ENCODE data around the gene TANC1. TPM values are rescaled to one million over a fixed set of nuclear protein-coding genes. Genes with fewer than 3 reads are reported as not detected.

The TANC1 gene
- total RNA-seq, 1 donor from 2014 or later, result 36.9 TPM

GRCh38 chr2:158934170-158934569 lies 34.3 kb upstream of the TANC1 start:
- H3K27me3 Mint-ChIP-seq (ENCODE audit: unreplicated experiment), result no peaks in the 10 kb centered on the region
- no peaks in the 10 kb centered on the region for H3K9me3 Mint-ChIP-seq (ENCODE audit: unreplicated experiment)
- no peaks in the 10 kb centered on the region for H3K36me3 Mint-ChIP-seq (ENCODE audit: unreplicated experiment)
- H3K4me1 Mint-ChIP-seq (ENCODE audit: unreplicated experiment), result peaks cover 63% of the 10 kb centered on the region
- no peak overlapping the region for H3K4me3 Mint-ChIP-seq (ENCODE audit: unreplicated experiment)
- TF ChIP-seq, protein P1, sequence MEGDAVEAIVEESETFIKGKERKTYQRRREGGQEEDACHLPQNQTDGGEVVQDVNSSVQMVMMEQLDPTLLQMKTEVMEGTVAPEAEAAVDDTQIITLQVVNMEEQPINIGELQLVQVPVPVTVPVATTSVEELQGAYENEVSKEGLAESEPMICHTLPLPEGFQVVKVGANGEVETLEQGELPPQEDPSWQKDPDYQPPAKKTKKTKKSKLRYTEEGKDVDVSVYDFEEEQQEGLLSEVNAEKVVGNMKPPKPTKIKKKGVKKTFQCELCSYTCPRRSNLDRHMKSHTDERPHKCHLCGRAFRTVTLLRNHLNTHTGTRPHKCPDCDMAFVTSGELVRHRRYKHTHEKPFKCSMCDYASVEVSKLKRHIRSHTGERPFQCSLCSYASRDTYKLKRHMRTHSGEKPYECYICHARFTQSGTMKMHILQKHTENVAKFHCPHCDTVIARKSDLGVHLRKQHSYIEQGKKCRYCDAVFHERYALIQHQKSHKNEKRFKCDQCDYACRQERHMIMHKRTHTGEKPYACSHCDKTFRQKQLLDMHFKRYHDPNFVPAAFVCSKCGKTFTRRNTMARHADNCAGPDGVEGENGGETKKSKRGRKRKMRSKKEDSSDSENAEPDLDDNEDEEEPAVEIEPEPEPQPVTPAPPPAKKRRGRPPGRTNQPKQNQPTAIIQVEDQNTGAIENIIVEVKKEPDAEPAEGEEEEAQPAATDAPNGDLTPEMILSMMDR (IDR thresholded peaks at IDR 0.05), result no peak
- H3K27ac Mint-ChIP-seq (ENCODE audit: unreplicated experiment), result peak overlapping the region; percentile 52
- DNase-seq (ENCODE audit: extremely low spot score, unreplicated experiment), result no peak

GRCh38 chr2:158935617-158936016 lies 32.8 kb upstream of the TANC1 start:
- no peaks in the 10 kb centered on the region for H3K36me3 Mint-ChIP-seq (ENCODE audit: unreplicated experiment)
- no peaks in the 10 kb centered on the region for H3K27me3 Mint-ChIP-seq (ENCODE audit: unreplicated experiment)
- no peaks in the 10 kb centered on the region for H3K9me3 Mint-ChIP-seq (ENCODE audit: unreplicated experiment)
- no peak overlapping the region for H3K4me3 Mint-ChIP-seq (ENCODE audit: unreplicated experiment)
- peak overlapping the region; percentile 41 for H3K27ac Mint-ChIP-seq (ENCODE audit: unreplicated experiment)
- no peak for DNase-seq (ENCODE audit: extremely low spot score, unreplicated experiment)
- H3K4me1 Mint-ChIP-seq (ENCODE audit: unreplicated experiment), result peaks cover 63% of the 10 kb centered on the region
- TF ChIP-seq, protein P1 (IDR thresholded peaks at IDR 0.05), result no peak

DNA sequence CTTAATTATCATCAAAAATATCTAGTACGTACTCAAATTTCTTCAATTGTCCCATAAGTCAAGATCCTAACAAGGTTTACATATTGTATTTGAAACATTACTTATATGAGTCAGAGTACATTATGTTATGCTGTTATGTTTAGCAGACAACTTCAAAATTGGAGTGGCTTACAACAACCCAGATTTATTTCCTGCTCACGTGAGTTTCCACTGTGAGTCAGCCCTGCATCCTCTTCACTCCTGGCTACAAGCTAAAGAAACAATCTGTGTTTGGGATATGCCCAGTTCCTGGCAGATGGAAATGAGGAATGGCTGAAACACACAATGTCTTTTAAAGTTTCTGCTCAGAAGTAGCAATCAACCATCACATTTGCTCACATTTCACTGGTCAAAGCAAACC lies 31.5 kb upstream of the TANC1 start:
- Mint-ChIP-seq H3K27me3 (ENCODE audit: unreplicated experiment) (no peaks in the 10 kb centered on the region), H3K9me3 (ENCODE audit: unreplicated experiment) (no peaks in the 10 kb centered on the region), H3K4me1 (ENCODE audit: unreplicated experiment) (peaks cover 51% of the 10 kb centered on the region), H3K36me3 (ENCODE audit: unreplicated experiment) (no peaks in the 10 kb centered on the region), H3K27ac (ENCODE audit: unreplicated experiment) (peak overlapping the region; percentile 89), H3K4me3 (ENCODE audit: unreplicated experiment) (peak overlapping the region; percentile 0)
- TF ChIP-seq, protein P1 (IDR thresholded peaks at IDR 0.05), result no peak
- DNase-seq (ENCODE audit: extremely low spot score, unreplicated experiment), result no peak

DNA sequence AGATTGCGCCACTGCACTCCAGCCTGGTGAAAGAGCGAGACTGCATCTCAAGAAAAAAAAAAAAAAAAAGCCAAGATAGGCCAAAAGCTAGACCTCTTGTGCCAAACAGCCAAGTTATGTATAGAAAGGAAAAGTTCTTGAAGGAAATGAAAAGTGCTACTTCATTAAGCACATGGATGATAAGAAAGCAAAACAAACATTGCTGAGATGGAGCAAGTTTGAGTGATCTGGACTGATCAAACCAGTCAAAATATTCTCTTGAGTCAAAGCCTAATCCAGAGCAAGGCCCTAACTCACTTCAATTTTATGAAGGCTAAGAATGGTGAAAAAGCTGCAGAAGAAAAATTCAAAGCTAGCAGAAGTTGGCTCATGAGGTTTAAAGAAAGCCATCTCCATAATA lies 28.1 kb upstream of the TANC1 start:
- Mint-ChIP-seq H3K27me3 (ENCODE audit: unreplicated experiment) (no peaks in the 10 kb centered on the region), H3K4me1 (ENCODE audit: unreplicated experiment) (peaks cover 22% of the 10 kb centered on the region), H3K27ac (ENCODE audit: unreplicated experiment) (no peak overlapping the region)

DNA sequence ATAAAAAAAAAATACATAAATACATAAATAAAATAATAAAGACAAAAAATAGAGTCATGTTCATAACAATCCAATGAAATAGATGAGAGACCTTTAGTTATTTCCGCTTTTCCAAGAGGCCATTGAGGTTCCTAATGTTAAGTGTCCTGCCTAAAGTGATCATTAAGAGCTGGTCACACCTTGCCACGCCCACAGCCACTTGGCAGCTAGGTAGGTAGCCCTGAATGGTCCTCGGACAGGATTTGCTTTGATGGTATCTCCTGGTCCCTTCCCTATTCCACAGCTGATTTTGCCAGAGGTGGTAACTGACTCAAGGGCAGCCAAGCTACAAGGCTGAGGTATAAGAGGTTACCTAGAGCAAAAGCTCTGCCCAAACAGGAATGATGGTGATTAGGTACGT lies 24.5 kb upstream of the TANC1 start:
- H3K4me1 Mint-ChIP-seq (ENCODE audit: unreplicated experiment), result no peaks in the 10 kb centered on the region
- H3K36me3 Mint-ChIP-seq (ENCODE audit: unreplicated experiment), result no peaks in the 10 kb centered on the region
- no peak overlapping the region for H3K27ac Mint-ChIP-seq (ENCODE audit: unreplicated experiment)

More for the DNA sequence above, 28.1 kb upstream of the TANC1 start:
- Mint-ChIP-seq H3K4me3 (ENCODE audit: unreplicated experiment) (no peak overlapping the region), H3K9me3 (ENCODE audit: unreplicated experiment) (no peaks in the 10 kb centered on the region), H3K36me3 (ENCODE audit: unreplicated experiment) (no peaks in the 10 kb centered on the region)
- no peak for DNase-seq (ENCODE audit: extremely low spot score, unreplicated experiment)
- TF ChIP-seq, protein P1 (IDR thresholded peaks at IDR 0.05), result no peak

More for the DNA sequence above, 24.5 kb upstream of the TANC1 start:
- TF ChIP-seq, protein P1 (IDR thresholded peaks at IDR 0.05), result no peak
- H3K9me3 Mint-ChIP-seq (ENCODE audit: unreplicated experiment), result no peaks in the 10 kb centered on the region
- H3K4me3 Mint-ChIP-seq (ENCODE audit: unreplicated experiment), result no peak overlapping the region
- DNase-seq (ENCODE audit: extremely low spot score, unreplicated experiment), result no peak
- H3K27me3 Mint-ChIP-seq (ENCODE audit: unreplicated experiment), result no peaks in the 10 kb centered on the region
